ENCODE results near the gene SEMA3F.

The SEMA3F gene

DNA sequence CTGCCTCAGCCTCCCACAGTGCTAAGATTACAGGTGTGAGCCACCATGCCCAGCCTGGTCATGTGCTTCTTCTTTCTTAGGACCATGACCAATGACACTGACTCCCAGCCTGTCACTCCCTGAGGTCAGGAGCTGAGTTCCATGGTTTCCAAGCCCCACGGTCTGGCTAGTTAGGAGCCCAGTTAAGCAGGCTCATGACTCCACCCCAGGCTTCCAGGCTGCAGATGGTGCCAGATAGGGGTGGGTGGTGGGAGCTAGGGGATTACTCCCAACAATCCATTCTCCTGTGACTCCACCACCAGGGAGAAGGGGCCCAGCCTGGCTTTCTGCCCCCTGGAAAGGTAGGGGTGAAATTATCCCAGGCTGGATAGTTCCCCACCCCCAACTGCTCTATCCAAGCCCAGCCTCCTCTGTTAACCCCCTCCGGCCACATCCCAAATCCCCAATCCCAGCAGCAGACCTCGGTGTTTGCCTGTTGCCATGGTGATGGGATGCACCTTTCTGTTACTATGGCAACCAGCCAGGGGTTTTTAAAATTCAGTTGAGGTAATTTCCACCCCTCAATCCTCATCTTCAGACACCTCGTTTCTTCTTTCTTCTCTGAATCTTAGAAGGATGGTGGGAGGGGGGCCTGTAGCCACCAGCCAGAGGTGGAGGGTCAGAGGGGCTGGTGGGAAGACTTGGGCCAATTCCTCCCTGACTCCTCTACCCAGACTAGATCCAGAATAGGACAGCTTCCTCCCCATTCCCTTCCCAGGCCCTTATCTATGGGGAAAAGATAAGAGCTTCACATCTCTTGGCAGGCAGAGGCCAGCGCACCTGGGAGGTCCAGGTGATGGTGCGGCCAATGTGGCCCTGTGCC, 22.5 kb upstream of the SEMA3F start:
- DNase-seq (ENCODE audit: low read depth, low spot score): no peak

DNA sequence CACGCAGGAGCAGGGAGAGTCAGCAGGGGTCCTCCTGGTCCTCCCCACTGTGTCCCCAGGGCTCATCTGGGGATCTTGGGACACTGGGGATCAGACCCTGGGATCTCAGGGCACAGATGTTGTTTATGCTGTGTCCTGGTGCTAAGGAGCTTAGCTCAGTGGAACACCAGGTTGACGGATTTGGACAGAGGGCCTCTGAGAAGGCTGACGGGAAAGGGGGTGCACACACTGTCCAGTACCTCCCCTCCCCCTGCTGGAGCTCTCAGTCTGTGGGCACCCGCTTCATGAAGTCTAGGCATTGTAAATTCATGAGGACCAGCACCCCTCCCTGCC, 21.9 kb upstream of the SEMA3F start:
- DNase-seq (ENCODE audit: low read depth, low spot score): no peak

DNA sequence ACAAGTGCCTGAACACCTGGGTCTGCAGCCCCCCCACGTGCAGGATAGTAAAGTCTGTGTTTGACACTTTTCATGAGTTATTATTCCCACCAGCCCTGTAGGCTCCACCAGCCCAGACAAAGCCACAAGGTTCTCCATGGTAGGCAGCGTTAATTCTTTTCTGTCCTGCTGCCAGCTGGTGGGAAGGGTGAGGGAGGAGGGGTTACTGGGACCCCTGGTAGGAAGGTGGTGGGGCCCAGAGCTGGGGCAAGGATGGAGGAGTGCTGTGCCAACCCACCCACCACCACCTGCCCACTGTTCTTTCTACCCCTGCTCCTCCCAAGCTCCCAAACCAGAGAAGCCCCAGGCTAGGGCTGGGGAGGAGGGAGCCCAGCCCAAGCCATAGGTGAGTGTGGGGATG, 20.8 kb upstream of the SEMA3F start:
- DNase-seq (ENCODE audit: low read depth, low spot score): no peak

- no peak for DNase-seq (ENCODE audit: low read depth, low spot score)
These were observed 19.2 kb upstream of the SEMA3F start for GRCh38 chr3:50135964-50136363.

GRCh38 chr3:50136714-50137405, 18.3 kb upstream of the SEMA3F start:
- no peak for DNase-seq (ENCODE audit: low read depth, low spot score)

GRCh38 chr3:50137531-50137930, 17.6 kb upstream of the SEMA3F start:
- DNase-seq (ENCODE audit: low read depth, low spot score): no peak

DNA sequence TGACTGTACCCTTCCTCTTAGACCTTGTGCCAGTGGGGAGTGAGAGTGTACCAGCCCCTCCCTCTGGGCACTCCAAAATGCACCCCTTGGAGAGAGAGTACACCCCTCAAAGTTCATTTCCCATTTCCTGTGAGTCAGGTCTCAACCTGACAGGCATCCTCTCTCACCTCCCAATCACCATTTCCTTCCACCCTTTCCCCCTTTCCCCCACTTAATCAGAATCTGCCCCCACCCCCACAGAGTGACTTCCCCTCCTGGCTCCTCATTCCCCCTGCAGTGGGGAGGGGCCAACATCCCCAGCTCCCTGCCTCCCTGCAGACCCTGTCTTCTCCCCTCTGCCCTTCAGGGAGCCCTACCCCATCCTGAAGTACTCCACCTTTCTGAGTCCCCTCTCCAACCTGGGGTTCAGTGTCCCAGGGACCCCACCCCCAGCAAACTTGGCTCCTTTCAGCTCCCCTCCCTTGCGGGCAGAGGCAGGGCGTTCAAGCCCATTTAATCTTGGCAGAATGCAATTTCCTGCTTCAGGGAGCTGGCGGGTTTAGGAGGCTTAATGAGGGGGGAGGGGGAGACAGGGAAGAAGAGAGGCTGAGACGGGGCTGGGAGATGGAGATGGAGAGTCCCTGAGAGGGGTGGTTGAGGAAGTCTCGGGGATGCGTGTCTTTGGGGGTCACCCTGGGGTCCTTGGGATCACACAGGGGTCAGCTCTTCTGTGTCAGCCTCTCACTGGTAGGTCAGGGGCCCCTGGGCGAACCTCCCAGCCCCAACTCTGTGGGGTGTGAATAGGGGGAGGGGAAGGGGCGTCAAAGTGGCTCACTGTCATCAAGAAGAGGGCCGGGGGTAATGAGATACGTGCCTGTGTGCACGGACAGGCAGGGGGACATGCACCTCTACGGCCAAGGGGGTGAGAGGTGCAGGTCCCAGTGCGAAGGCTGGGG, 16.6 kb upstream of the SEMA3F start:
- DNase-seq (ENCODE audit: low read depth, low spot score): no peak

GRCh38 chr3:50139308-50139707, 15.8 kb upstream of the SEMA3F start:
- no peak for DNase-seq (ENCODE audit: low read depth, low spot score)

DNA sequence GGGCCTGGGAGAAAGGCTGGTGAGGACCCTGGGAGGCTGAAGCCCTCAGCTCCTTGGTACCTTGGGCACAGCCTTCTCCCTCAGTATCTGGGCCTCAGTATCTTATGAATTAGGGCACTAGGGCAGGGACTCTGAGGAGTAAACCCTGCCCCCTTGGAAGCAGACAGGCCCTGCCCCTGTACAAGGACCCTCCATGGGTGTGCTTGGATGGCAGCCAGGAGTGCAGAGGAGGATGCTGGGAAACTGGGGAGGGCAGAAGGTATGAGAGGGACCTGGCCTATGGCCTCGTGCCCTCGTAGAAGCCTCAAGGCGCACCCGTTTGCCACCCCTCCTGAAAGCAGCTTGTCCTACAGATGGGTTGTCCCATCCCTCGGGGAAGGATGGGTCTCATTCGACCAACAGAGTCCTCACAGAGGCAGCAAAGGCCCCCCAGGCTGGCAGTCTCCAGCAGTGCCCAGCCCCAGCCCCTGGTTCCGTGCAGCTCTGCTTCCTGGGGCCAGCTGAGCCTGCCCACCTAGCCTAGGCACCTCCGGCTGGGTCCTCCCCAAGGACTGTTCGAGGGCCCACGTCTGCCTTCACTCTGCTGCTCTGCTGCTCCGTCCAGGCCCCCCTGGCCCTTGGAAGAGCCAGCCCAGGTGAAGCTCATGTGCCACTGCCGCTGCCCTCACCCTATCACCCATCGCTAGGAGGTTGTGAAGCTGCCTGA, 15.3 kb upstream of the SEMA3F start:
- no peak for DNase-seq (ENCODE audit: low read depth, low spot score)

- DNase-seq (ENCODE audit: low read depth, low spot score): no peak
These were observed 14.1 kb upstream of the SEMA3F start for GRCh38 chr3:50140990-50141389.

GRCh38 chr3:50146316-50146901, 8.7 kb upstream of the SEMA3F start:
- DNase-seq (ENCODE audit: low read depth, low spot score): no peak

DNA sequence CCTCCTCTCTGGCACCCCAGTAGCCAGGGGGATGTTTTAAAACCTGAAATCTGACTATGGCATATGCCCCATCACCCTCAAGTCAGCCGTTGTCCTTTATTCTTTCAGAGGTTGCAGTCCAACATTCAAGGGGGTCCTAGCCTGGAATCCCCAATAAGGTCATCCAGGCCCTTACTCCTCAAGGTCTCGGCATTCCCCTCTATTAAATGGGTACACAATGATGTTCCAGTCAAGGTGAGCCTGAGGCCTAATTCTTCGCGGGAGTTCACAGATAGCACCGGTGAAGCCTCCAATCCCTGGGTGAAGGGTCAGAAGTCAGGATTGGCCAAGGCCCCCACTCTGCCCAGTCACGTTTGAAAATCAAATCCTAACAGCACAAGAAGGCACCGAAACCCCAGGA, 8.1 kb upstream of the SEMA3F start:
- DNase-seq (ENCODE audit: low read depth, low spot score): no peak

GRCh38 chr3:50147447-50147846, 7.7 kb upstream of the SEMA3F start:
- DNase-seq (ENCODE audit: low read depth, low spot score): no peak

- DNase-seq (ENCODE audit: low read depth, low spot score): no peak
These were observed 7.3 kb upstream of the SEMA3F start for GRCh38 chr3:50147861-50148260.

GRCh38 chr3:50150404-50150750, 4.7 kb upstream of the SEMA3F start:
- no peak for DNase-seq (ENCODE audit: low read depth, low spot score)

GRCh38 chr3:50150863-50151686, 4.0 kb upstream of the SEMA3F start:
- DNase-seq (ENCODE audit: low read depth, low spot score): no peak

- no peak for DNase-seq (ENCODE audit: low read depth, low spot score)
These were observed 3.4 kb upstream of the SEMA3F start for GRCh38 chr3:50151728-50152127.

- DNase-seq (ENCODE audit: low read depth, low spot score): no peak
These were observed 1.2 kb upstream of the SEMA3F start for GRCh38 chr3:50153782-50154475.

DNA sequence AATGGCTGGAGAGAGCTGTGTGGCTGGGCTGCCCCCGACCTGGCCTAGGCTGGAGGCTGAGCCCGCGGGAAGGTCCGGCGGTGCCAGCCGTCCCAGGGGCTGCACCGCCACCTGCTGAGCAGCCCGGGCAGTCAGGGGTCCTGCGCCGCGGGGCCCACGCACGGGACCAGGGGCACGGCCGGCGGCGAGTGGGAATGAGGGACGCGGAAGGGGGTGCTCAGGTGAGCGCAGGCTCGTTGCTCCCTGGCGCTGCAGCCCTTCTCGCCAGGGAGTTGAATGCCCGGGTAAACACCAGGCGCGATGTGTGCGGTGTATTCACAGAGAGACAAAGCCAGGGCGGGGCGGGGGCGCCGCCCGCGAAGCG, 666 bp upstream of the SEMA3F start:
- no peak for DNase-seq (ENCODE audit: low read depth, low spot score)

- no peak for DNase-seq (ENCODE audit: low read depth, low spot score)
These were observed 361 bp downstream of the SEMA3F start for GRCh38 chr3:50155491-50155878.
